ENCODE measurements around the gene SEMA4C.

The SEMA4C gene

GRCh38 chr2:96879545-96880040 lies 9.7 kb upstream of the SEMA4C start:
- DNase-seq = no peak

- no peak for DNase-seq
Observed at GRCh38 chr2:96878796-96879544, 9.1 kb upstream of the SEMA4C start.

GRCh38 chr2:96878171-96878570 lies 8.3 kb upstream of the SEMA4C start:
- DNase-seq = no peak

- no peak for DNase-seq
Observed at GRCh38 chr2:96877631-96878092, 7.8 kb upstream of the SEMA4C start.

- DNase-seq = no peak
Observed at GRCh38 chr2:96877042-96877451, 7.2 kb upstream of the SEMA4C start.

- no peak for DNase-seq
Observed at GRCh38 chr2:96876269-96877041, 6.6 kb upstream of the SEMA4C start.

- no peak for DNase-seq
Observed at GRCh38 chr2:96875498-96876268, 5.8 kb upstream of the SEMA4C start.

GRCh38 chr2:96874198-96874831 lies 4.4 kb upstream of the SEMA4C start:
- DNase-seq = no peak

GRCh38 chr2:96873651-96874096 lies 3.8 kb upstream of the SEMA4C start:
- no peak for DNase-seq

- DNase-seq = no peak
Observed at GRCh38 chr2:96872591-96873349, 2.9 kb upstream of the SEMA4C start.

GRCh38 chr2:96870626-96871255 lies 861 bp upstream of the SEMA4C start:
- DNase-seq = no peak

- DNase-seq = no peak
Observed at GRCh38 chr2:96869281-96869821, 529 bp downstream of the SEMA4C start.

GRCh38 chr2:96868555-96869280 lies 1.2 kb downstream of the SEMA4C start:
- peak; percentile 60 for DNase-seq

GRCh38 chr2:96867756-96868554 lies 1.9 kb downstream of the SEMA4C start:
- DNase-seq = no peak

- no peak for DNase-seq
Observed at GRCh38 chr2:96866986-96867755, 2.7 kb downstream of the SEMA4C start.

GRCh38 chr2:96866586-96866985 lies 3.3 kb downstream of the SEMA4C start:
- no peak for DNase-seq

- DNase-seq = no peak
Observed at GRCh38 chr2:96866149-96866548, 3.7 kb downstream of the SEMA4C start.

- no peak for DNase-seq
Observed at GRCh38 chr2:96865654-96866053, 4.2 kb downstream of the SEMA4C start.

Data from activated CD4-positive, CD25-positive, alpha-beta regulatory T cell treated with anti-CD3 and anti-CD28 coated beads, Interleukin-2, amount 50 U/mL, for 72 hours (primary cell).